CD1c-positive myeloid dendritic cell (primary cell): ENCODE data around the gene BSND.

Source experiments
- DNase-seq: peaks from one replicate; pipeline ENCODE4 v3.0.0-alpha.2; 2016; ENCODE audit errors: extremely low spot score

The BSND gene

DNA sequence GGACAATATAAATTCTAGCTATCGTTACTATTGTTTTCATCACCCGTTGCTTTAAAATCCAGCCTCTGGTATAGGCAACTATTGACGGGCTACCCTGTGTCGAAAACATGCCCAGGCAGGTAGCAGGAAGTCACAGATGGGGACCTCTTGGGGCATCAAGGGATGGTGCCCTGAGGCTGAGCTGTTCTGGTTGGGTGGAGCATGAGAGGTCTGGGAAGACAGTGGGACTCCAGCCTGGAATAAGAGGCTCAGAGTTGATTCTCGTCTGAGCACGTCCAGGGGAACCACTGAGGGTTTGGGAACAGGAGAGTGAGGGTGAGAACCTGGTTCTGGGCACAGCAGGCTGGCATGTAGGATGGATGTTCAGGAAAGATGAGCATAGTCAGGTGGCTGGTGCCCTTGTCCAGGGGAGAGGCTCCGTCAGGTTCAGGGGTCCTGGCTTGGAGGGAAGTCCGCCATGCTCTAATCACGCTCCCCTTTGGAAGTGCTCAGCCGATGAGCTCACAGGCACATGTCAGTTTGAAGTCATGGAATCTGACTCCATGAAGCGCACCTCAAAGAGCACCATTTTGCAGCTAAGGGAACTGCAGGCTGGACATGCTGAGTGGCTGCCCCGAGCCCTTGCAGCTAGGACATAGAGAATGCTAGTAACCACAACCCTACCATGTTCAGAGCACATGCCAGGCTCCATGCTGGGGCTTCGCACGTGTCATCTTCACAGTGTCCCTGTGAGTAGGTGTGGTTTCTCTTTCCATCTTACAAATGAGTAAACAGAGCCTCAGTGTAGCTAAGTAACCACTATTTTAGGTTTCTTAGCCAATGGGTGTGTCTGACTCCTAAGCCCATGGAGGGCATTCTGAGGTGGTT lies 61.6 kb downstream of the BSND start:
- DNase-seq: no peak

- DNase-seq: no peak
Measured at GRCh38 chr1:55061000-55061705, 62.4 kb downstream of the BSND start.
